HepG2 (cell line): ENCODE measurements around the gene SNRNP200. TPM values are rescaled to one million over a fixed set of nuclear protein-coding genes. Genes with fewer than 3 reads are reported as not detected.

ENCODE experiments used
- ATRX ChIP-seq: sonication (generic); formaldehyde crosslinking; IDR thresholded peaks from 2 replicates; pipeline ENCODE4 v1.4.0; 2020; ENCODE audit warnings: missing genetic modification reagents, borderline replicate concordance
- FOXO1 ChIP-seq: sonication (generic); formaldehyde crosslinking; IDR thresholded peaks from 2 replicates; pipeline ENCODE4 v1.4.0; 2020; ENCODE audit warnings: missing genetic modification reagents
- KLF11 ChIP-seq: IDR thresholded peaks from 2 replicates; pipeline ENCODE4 v1.6.1; 2016; ENCODE audit warnings: missing compliant biosample characterization
- POLR2A ChIP-seq, 2 experiments: IDR thresholded peaks; 2 replicates each; pipeline ENCODE4 v1.6.1; 2011; ENCODE audit warnings: low read depth in 2 of 2, low read length in 2 of 2, mild to moderate bottlenecking in 1 of 2, moderate library complexity in 1 of 2; ENCODE audit not compliant: insufficient read depth in 1 of 2
- SYNCRIP ChIP-seq: fragments of 200-400 bp; formaldehyde crosslinking; IDR thresholded peaks from 2 replicates; pipeline ENCODE4 v1.6.1; 2018; ENCODE audit warnings: mild to moderate bottlenecking, low read depth, low read length; ENCODE audit not compliant: insufficient read depth
- TAF1 ChIP-seq: sonication (generic); formaldehyde crosslinking; IDR thresholded peaks from 2 replicates; pipeline ENCODE4 v1.4.0; 2020; ENCODE audit warnings: missing genetic modification reagents
- ZNF83 ChIP-seq: sonication (generic); formaldehyde crosslinking; IDR thresholded peaks from 2 replicates; pipeline ENCODE4 v1.4.0; 2020; ENCODE audit warnings: missing genetic modification reagents, mild to moderate bottlenecking, borderline replicate concordance
- polyA plus RNA-seq, 8 experiments: library from polyadenylated mRNA; depleted of rRNA in 3 of 8; stranded (reverse) in 7 of 8; unstranded in 1 of 8; fragments of >200 nt; fragmentation: Illumina TruSeq in 4 of 8; extraction: Trizol in 4 of 8; gene quantifications; 2 replicates each; pipeline versions ENCODE4 v1.2.1 to v1.2.3, GENCODE V29; 2011 to 2016; ENCODE audit warnings: low read depth in 4 of 8, missing spikeins in 1 of 8, mixed read lengths in 1 of 8; ENCODE audit not compliant: insufficient read depth in 1 of 8
- total RNA-seq, 5 experiments: library from RNA; depleted of rRNA; stranded (reverse); fragments of >200 nt; fragmentation: Illumina TruSeq; extraction: Trizol; gene quantifications; 2 replicates each; pipeline ENCODE4 v1.2.3, GENCODE V29; 2016; ENCODE audit warnings: low read depth in 1 of 5
- TF ChIP-seq, protein P1 (sequence below): sonication (generic); formaldehyde crosslinking; IDR thresholded peaks from 2 replicates; pipeline ENCODE4 v1.4.0; 2020; ENCODE audit warnings: missing genetic modification reagents, borderline replicate concordance
- TF ChIP-seq, protein P2 (sequence below): IDR thresholded peaks from 2 replicates; pipeline ENCODE4 v1.6.1; 2016; ENCODE audit warnings: low read depth
- TF ChIP-seq, protein P3 (sequence below): sonication (generic); formaldehyde crosslinking; IDR thresholded peaks from 2 replicates; pipeline ENCODE4 v1.4.0; 2020; ENCODE audit warnings: mild to moderate bottlenecking, missing genetic modification reagents
- TF ChIP-seq, protein P4 (sequence below), 2 experiments: sonication (generic) in 1 of 2; formaldehyde crosslinking in 1 of 2; IDR thresholded peaks; 2 replicates each; pipeline versions ENCODE4 v1.5.1 to v1.6.1; 2011 to 2020; ENCODE audit warnings: borderline replicate concordance in 1 of 2, low read depth in 1 of 2, low read length in 1 of 2, mild to moderate bottlenecking in 1 of 2, missing genetic modification reagents in 1 of 2, moderate library complexity in 1 of 2
- TF ChIP-seq, protein P5 (sequence below): sonication (generic); formaldehyde crosslinking; IDR thresholded peaks from 2 replicates; pipeline ENCODE4 v1.4.0; 2020; ENCODE audit warnings: missing genetic modification reagents, mild to moderate bottlenecking, borderline replicate concordance

Gene SNRNP200
- total and polyA plus RNA-seq, 2 of the 13 experiments (the other 11 are each of a cell fraction or from before 2014, with no cell fraction given): 99.0 to 232 TPM

DNA sequence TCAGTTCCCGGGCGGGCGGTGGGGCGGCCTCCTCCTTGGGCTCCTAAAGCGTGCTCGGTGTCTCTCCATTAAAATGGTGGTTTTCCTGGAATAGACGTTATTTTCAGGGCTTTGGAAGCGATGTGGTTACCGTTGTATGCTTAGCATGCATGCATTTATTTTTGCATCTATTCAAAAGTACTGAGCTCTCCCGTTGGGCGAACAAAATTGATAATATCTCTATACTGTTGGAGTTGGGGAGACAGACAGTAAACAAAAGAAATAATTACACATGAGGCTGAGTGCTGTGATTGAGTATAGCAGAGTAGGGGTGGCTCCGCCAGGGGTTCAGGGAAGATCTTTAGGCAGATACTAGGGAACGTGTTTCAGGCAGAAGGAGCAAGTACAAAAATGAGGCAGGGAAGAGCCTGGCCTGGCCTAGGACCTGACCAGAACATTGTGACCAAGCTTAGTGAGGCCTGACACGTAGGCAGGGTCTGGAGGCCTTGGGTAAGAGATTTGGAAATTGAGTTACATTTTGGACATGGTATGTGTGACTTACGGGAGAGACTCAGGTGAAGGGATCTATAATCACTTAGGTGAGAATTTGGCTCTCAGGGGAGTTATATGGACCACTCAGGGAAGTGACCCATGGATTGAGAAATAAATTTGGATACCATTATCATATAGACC, 30.9 kb upstream of the SNRNP200 start (continued):
- TF ChIP-seq, protein P1, sequence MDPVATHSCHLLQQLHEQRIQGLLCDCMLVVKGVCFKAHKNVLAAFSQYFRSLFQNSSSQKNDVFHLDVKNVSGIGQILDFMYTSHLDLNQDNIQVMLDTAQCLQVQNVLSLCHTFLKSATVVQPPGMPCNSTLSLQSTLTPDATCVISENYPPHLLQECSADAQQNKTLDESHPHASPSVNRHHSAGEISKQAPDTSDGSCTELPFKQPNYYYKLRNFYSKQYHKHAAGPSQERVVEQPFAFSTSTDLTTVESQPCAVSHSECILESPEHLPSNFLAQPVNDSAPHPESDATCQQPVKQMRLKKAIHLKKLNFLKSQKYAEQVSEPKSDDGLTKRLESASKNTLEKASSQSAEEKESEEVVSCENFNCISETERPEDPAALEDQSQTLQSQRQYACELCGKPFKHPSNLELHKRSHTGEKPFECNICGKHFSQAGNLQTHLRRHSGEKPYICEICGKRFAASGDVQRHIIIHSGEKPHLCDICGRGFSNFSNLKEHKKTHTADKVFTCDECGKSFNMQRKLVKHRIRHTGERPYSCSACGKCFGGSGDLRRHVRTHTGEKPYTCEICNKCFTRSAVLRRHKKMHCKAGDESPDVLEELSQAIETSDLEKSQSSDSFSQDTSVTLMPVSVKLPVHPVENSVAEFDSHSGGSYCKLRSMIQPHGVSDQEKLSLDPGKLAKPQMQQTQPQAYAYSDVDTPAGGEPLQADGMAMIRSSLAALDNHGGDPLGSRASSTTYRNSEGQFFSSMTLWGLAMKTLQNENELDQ: peak; percentile 7; the same call in 1 of the 2 replicates
- TF ChIP-seq FOXO1 (no peak), SYNCRIP (no peak), TAF1 (CRISPR knock-in tag) (peak; percentile 84), POLR2A (IDR thresholded peaks at IDR 0.05; ENCODE audit: insufficient read depth in 1 of 2, low read depth in 2 of 2, low read length in 2 of 2) (peak; percentile 25 to 73), ATRX (CRISPR knock-in tag) (no peak), ZNF83 (CRISPR knock-in tag) (no peak), KLF11 (CRISPR knock-in tag) (peak; percentile 32; the same call in 1 of the 2 replicates)
- TF ChIP-seq, protein P2, sequence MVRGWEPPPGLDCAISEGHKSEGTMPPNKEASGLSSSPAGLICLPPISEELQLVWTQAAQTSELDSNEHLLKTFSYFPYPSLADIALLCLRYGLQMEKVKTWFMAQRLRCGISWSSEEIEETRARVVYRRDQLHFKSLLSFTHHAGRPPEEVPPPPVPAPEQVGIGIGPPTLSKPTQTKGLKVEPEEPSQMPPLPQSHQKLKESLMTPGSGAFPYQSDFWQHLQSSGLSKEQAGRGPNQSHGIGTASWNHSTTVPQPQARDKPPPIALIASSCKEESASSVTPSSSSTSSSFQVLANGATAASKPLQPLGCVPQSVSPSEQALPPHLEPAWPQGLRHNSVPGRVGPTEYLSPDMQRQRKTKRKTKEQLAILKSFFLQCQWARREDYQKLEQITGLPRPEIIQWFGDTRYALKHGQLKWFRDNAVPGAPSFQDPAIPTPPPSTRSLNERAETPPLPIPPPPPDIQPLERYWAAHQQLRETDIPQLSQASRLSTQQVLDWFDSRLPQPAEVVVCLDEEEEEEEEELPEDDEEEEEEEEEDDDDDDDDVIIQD (CRISPR knock-in tag): 0 out of 2 replicates have a peak, but pooled peaks have one; percentile 7
- TF ChIP-seq, protein P3, sequence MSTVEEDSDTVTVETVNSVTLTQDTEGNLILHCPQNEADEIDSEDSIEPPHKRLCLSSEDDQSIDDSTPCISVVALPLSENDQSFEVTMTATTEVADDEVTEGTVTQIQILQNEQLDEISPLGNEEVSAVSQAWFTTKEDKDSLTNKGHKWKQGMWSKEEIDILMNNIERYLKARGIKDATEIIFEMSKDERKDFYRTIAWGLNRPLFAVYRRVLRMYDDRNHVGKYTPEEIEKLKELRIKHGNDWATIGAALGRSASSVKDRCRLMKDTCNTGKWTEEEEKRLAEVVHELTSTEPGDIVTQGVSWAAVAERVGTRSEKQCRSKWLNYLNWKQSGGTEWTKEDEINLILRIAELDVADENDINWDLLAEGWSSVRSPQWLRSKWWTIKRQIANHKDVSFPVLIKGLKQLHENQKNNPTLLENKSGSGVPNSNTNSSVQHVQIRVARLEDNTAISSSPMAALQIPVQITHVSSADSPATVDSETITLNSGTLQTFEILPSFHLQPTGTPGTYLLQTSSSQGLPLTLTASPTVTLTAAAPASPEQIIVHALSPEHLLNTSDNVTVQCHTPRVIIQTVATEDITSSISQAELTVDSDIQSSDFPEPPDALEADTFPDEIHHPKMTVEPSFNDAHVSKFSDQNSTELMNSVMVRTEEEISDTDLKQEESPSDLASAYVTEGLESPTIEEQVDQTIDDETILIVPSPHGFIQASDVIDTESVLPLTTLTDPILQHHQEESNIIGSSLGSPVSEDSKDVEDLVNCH (CRISPR knock-in tag): peak; percentile 52; the same call in 1 of the 2 replicates
- TF ChIP-seq, protein P4, sequence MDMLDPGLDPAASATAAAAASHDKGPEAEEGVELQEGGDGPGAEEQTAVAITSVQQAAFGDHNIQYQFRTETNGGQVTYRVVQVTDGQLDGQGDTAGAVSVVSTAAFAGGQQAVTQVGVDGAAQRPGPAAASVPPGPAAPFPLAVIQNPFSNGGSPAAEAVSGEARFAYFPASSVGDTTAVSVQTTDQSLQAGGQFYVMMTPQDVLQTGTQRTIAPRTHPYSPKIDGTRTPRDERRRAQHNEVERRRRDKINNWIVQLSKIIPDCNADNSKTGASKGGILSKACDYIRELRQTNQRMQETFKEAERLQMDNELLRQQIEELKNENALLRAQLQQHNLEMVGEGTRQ (IDR thresholded peaks at IDR 0.05; ENCODE audit: low read depth, low read length): no peak
- TF ChIP-seq, protein P4 (CRISPR knock-in tag; IDR thresholded peaks at IDR 0.05; ENCODE audit: borderline replicate concordance): peak; percentile 10; the same call in 1 of the 2 replicates
- TF ChIP-seq, protein P5, sequence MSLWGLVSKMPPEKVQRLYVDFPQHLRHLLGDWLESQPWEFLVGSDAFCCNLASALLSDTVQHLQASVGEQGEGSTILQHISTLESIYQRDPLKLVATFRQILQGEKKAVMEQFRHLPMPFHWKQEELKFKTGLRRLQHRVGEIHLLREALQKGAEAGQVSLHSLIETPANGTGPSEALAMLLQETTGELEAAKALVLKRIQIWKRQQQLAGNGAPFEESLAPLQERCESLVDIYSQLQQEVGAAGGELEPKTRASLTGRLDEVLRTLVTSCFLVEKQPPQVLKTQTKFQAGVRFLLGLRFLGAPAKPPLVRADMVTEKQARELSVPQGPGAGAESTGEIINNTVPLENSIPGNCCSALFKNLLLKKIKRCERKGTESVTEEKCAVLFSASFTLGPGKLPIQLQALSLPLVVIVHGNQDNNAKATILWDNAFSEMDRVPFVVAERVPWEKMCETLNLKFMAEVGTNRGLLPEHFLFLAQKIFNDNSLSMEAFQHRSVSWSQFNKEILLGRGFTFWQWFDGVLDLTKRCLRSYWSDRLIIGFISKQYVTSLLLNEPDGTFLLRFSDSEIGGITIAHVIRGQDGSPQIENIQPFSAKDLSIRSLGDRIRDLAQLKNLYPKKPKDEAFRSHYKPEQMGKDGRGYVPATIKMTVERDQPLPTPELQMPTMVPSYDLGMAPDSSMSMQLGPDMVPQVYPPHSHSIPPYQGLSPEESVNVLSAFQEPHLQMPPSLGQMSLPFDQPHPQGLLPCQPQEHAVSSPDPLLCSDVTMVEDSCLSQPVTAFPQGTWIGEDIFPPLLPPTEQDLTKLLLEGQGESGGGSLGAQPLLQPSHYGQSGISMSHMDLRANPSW (CRISPR knock-in tag): 0 out of 2 replicates have a peak, but pooled peaks have one; percentile 53
